GM21390 (cell line): ENCODE results near the gene SLITRK2.

ENCODE experiments used
- ATAC-seq: cut with Tn5 transposase; IDR thresholded peaks from one replicate; pipeline ENCODE4 v1.9.1; 2021; ENCODE audit not compliant: unreplicated experiment

The SLITRK2 gene

GRCh38 chrX:145817331-145818185 lies at the start of gene SLITRK2:
SLITRK2 (plus strand) TSS chrX:145817829; CDS start chrX:145822426, 4,597 bp downstream.
- ATAC-seq = no peak

GRCh38 chrX:145773006-145773405 lies 44.6 kb upstream of the SLITRK2 start:
- ATAC-seq = no peak

- ATAC-seq = no peak
Measured at GRCh38 chrX:145792281-145792680, 25.3 kb upstream of the SLITRK2 start.

GRCh38 chrX:145803508-145803907 lies 14.1 kb upstream of the SLITRK2 start:
- no peak for ATAC-seq

- ATAC-seq = no peak
Measured at GRCh38 chrX:145813081-145813480, 4.5 kb upstream of the SLITRK2 start.

GRCh38 chrX:145816601-145817315 lies 871 bp upstream of the SLITRK2 start:
- no peak for ATAC-seq

GRCh38 chrX:145818186-145819113 lies 821 bp downstream of the SLITRK2 start:
- ATAC-seq = no peak

GRCh38 chrX:145820825-145821224 lies 3.2 kb downstream of the SLITRK2 start:
- no peak for ATAC-seq

GRCh38 chrX:145821291-145821897 lies 3.8 kb downstream of the SLITRK2 start:
- no peak for ATAC-seq

GRCh38 chrX:145821898-145822571 lies 4.4 kb downstream of the SLITRK2 start:
- ATAC-seq = no peak

- ATAC-seq = no peak
Measured at GRCh38 chrX:145823132-145823531, 5.5 kb downstream of the SLITRK2 start.

GRCh38 chrX:145825896-145826295 lies 8.3 kb downstream of the SLITRK2 start:
- no peak for ATAC-seq

- ATAC-seq = no peak
Measured at GRCh38 chrX:145826466-145826865, 8.8 kb downstream of the SLITRK2 start.

GRCh38 chrX:145832796-145833195 lies 15.2 kb downstream of the SLITRK2 start:
- ATAC-seq = no peak

GRCh38 chrX:145840531-145840930 lies 22.9 kb downstream of the SLITRK2 start:
- ATAC-seq = no peak

- ATAC-seq = no peak
Measured at GRCh38 chrX:145843146-145843904, 25.7 kb downstream of the SLITRK2 start.

GRCh38 chrX:145844886-145845285 lies 27.3 kb downstream of the SLITRK2 start:
- no peak for ATAC-seq

GRCh38 chrX:145848448-145848847 lies 30.8 kb downstream of the SLITRK2 start:
- no peak for ATAC-seq

- no peak for ATAC-seq
Measured at GRCh38 chrX:145848857-145849256, 31.2 kb downstream of the SLITRK2 start.
